ENCODE data around the gene SRGAP3.

- TF ChIP-seq ZNF24 (tag by site-specific recombination; IDR thresholded peaks at IDR 0.05) (no peak), ZNF416 (tag by site-specific recombination; IDR thresholded peaks at IDR 0.05) (no peak), CTCF (tag by site-specific recombination; IDR thresholded peaks at IDR 0.05) (no peak), ZNF311 (tag by site-specific recombination; IDR thresholded peaks at IDR 0.05; ENCODE audit: borderline replicate concordance) (no peak), PRDM10 (tag by site-specific recombination; IDR thresholded peaks at IDR 0.05) (no peak), SALL2 (tag by site-specific recombination; IDR thresholded peaks at IDR 0.05; ENCODE audit: borderline replicate concordance) (no peak)
Observed at GRCh38 chr3:9022305-9023225, 226.9 kb downstream of the SRGAP3 start.
